ENCODE data around the gene HIPK2.

Gene HIPK2

DNA sequence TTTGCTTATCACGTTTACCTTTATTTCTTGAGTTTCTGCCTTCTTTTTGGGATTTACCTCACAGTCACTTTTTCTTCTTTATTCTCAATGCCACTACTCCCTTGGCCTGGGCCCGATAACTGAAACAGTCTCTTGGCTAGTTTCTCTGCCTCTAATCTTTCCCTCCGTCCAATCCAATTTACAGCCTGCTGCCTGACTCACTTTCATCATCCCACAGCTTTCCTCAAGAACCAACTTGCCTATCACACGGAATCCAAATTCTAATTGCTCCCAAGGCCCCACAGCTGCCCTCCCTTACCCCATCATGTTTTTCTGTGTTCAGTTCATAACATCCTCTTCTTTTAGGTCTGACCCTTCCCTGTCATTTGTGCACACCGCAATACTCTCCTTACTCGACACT lies 121.4 kb downstream of the HIPK2 start:
- DNase-seq (ENCODE audit: low read depth): no peak
- no peak overlapping the region for H3K4me3 ChIP-seq (ENCODE audit: low read depth, low read length)
- TF ChIP-seq, protein P1, sequence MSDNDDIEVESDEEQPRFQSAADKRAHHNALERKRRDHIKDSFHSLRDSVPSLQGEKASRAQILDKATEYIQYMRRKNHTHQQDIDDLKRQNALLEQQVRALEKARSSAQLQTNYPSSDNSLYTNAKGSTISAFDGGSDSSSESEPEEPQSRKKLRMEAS (IDR thresholded peaks at IDR 0.05; ENCODE audit: low read depth, low read length): no peak
- TF ChIP-seq POLR2A (IDR thresholded peaks at IDR 0.05; ENCODE audit: extremely low read depth, insufficient read length): no peak
- TF ChIP-seq MYC (IDR thresholded peaks at IDR 0.05; ENCODE audit: low read depth, low read length): no peak
- TF ChIP-seq, protein P2, sequence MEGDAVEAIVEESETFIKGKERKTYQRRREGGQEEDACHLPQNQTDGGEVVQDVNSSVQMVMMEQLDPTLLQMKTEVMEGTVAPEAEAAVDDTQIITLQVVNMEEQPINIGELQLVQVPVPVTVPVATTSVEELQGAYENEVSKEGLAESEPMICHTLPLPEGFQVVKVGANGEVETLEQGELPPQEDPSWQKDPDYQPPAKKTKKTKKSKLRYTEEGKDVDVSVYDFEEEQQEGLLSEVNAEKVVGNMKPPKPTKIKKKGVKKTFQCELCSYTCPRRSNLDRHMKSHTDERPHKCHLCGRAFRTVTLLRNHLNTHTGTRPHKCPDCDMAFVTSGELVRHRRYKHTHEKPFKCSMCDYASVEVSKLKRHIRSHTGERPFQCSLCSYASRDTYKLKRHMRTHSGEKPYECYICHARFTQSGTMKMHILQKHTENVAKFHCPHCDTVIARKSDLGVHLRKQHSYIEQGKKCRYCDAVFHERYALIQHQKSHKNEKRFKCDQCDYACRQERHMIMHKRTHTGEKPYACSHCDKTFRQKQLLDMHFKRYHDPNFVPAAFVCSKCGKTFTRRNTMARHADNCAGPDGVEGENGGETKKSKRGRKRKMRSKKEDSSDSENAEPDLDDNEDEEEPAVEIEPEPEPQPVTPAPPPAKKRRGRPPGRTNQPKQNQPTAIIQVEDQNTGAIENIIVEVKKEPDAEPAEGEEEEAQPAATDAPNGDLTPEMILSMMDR (IDR thresholded peaks at IDR 0.05; ENCODE audit: low read depth, low read length): no peak

DNA sequence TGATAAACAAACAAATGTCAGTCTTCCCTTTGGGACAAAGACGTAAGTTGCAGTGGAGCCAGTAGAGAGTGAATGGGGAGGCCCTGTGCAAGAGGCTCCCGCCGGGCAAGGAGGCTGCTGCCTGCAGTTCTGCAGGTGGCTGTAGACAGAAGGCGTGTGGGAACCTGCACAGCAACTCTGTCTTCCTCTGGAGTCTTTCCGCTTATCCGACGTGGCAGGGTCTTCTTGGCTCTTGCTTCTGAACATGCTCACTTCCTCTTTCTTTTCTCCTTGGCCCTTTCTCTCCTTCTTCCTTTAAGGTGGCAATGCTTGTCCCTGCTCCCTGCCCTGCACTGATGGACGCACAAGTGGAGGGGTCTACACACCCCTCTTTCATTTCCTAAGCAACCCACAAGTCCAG lies 122.5 kb downstream of the HIPK2 start:
- TF ChIP-seq, protein P2 (IDR thresholded peaks at IDR 0.05; ENCODE audit: low read depth, low read length): no peak
- TF ChIP-seq POLR2A (IDR thresholded peaks at IDR 0.05; ENCODE audit: extremely low read depth, insufficient read length): no peak
- TF ChIP-seq, protein P1 (IDR thresholded peaks at IDR 0.05; ENCODE audit: low read depth, low read length): no peak
- TF ChIP-seq MYC (IDR thresholded peaks at IDR 0.05; ENCODE audit: low read depth, low read length): no peak
- no peak for DNase-seq (ENCODE audit: low read depth)
- no peak overlapping the region for H3K4me3 ChIP-seq (ENCODE audit: low read depth, low read length)

DNA sequence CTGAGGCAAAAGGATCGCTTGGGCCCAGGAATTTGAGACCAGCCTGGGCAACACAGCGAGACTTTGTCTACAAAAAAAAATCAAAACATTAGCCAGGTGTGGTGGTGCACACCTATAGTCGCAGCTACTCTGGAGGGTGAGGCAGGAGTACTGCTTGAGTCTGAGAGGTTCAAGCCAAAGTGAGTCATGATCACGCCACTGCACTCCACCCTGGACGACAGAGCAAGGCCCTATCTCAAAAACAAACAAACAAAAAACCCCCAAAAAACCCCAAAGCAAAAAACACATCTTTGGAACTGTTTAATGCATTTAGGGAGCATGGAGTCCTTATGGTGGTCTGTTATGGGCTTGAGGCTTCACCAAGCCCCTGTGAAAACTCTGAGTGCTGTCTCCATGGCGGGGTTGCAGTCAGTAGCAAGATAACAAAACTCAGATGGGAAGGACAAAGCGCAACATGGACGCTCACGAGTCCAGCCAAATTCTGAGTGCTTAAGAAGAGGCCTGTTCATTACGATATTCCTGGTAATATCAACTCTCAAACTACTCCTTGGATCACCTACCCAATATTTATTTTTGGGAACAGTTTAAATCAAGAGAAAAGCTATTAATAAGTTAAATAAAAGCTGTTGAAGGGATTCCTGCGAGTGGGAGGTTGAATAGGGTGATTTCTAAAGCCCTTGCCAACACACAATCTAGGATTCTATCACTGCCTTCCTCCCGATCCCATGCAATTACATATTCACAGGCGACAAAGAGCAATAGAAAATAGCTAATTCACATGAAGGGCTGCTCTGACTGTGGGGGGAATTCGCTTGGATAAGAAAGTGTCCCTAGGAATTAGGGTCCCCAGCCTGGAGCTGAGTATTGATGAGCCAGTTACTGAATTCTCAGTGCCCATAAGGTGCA lies 123.3 kb downstream of the HIPK2 start:
- DNase-seq (ENCODE audit: low read depth): no peak

DNA sequence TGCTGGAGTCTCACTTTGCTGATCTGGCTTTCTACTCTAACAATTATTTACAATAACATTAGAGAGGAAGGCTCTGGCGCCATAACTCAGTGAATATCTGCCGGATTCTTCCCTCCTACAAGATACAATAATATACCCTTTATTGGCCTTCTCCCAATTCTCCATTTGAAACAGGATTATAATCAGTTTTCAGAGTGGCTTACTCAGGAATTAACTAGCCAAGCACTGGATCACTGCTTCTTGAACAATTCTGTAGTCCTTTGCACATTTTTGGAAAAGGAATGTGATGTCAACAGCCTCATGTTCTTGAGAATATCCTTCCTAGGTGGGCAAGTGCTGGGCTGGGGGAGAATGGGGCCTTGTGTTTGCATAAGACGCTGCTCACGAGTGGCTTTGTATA lies 125.9 kb downstream of the HIPK2 start:
- no peak for DNase-seq (ENCODE audit: low read depth)
- TF ChIP-seq, protein P1 (IDR thresholded peaks at IDR 0.05; ENCODE audit: low read depth, low read length): no peak
- TF ChIP-seq, protein P2 (IDR thresholded peaks at IDR 0.05; ENCODE audit: low read depth, low read length): no peak
- no peak for TF ChIP-seq MYC (IDR thresholded peaks at IDR 0.05; ENCODE audit: low read depth, low read length)
- no peak for TF ChIP-seq POLR2A (IDR thresholded peaks at IDR 0.05; ENCODE audit: extremely low read depth, insufficient read length)
- no peak overlapping the region for H3K4me3 ChIP-seq (ENCODE audit: low read depth, low read length)

More for the DNA sequence above, 123.3 kb downstream of the HIPK2 start:
- H3K4me3 ChIP-seq (ENCODE audit: low read depth, low read length): no peak overlapping the region
- no peak for TF ChIP-seq POLR2A (IDR thresholded peaks at IDR 0.05; ENCODE audit: extremely low read depth, insufficient read length)
- TF ChIP-seq, protein P1 (IDR thresholded peaks at IDR 0.05; ENCODE audit: low read depth, low read length): no peak
- TF ChIP-seq MYC (IDR thresholded peaks at IDR 0.05; ENCODE audit: low read depth, low read length): no peak
- TF ChIP-seq, protein P2 (IDR thresholded peaks at IDR 0.05; ENCODE audit: low read depth, low read length): no peak

DNA sequence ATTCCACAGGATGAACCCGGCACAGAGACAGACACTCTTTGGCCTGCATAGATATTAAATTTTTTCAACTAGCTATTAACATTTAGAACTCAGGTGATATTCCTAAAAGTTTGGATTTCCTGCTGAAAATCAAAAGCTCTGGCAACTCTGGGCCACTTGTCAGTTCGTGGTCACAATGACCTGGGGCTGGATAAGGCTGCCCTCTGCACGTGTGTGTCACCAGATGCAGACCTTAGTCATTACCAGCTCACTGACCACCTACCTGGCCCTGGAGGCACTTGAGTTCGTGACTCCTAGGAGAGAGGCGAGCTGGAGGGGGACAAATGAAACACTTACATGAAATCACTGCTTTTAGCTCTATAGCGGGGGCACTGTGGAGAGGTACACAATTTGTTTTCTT lies 126.5 kb downstream of the HIPK2 start:
- no peak overlapping the region for H3K4me3 ChIP-seq (ENCODE audit: low read depth, low read length)
- no peak for DNase-seq (ENCODE audit: low read depth)
- no peak for TF ChIP-seq POLR2A (IDR thresholded peaks at IDR 0.05; ENCODE audit: extremely low read depth, insufficient read length)
- TF ChIP-seq, protein P1 (IDR thresholded peaks at IDR 0.05; ENCODE audit: low read depth, low read length): no peak
- TF ChIP-seq, protein P2 (IDR thresholded peaks at IDR 0.05; ENCODE audit: low read depth, low read length): no peak
- no peak for TF ChIP-seq MYC (IDR thresholded peaks at IDR 0.05; ENCODE audit: low read depth, low read length)

Data from NB4 (cell line).